Inflammatory macrophage treated with lipopolysaccharide for 4 hours (primary cell): Measurements from ENCODE around the gene DDX21.
"Not testable (repeated sequence)": the region's sequence is repeated elsewhere in the genome, so short reads cannot be mapped to it uniquely, and the experiment has no call there.

Source experiments
- DNase-seq: peaks from one replicate; pipeline ENCODE4 v3.0.0-alpha.2; 2020

DDX21 gene

DNA sequence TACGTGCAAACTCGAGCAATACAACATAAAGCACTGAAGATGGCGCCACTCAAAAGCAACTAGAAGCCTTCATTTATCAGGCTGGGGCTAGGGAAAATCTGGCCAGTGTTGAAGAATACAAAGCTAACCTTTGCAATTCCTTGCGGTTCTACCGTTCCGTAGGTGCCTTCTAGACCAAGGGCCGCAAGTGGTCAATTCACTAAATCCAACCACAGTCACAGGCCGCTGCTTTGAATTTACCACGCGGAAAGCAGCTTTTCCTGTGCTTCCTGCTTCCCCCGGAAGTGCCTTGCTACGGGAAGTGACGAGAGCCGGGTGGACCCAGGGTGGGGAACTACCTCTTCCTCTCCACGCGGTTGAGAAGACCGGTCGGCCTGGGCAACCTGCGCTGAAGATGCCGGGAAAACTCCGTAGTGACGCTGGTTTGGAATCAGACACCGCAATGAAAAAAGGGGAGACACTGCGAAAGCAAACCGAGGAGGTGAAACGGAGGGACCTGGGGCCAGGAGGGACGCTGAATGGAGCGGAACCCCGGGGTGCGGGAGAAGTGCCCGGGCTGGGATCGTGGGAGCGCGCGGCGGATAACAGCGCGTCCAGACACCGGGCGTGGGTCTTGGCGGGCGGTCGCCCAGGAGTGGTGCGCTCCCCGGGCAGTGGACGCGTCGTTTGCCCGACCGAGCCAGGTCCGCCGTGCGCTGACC lies at the start of gene DDX21:
Gene DDX21, plus strand, starts transcription at position 339 of the 701 bp plus-strand sequence. Its CDS starts 56 bp downstream, at position 395.
- DNase-seq = peak; percentile 93

- DNase-seq = no peak
Measured at GRCh38 chr10:68924593-68924992, 31.4 kb upstream of the DDX21 start.

DNA sequence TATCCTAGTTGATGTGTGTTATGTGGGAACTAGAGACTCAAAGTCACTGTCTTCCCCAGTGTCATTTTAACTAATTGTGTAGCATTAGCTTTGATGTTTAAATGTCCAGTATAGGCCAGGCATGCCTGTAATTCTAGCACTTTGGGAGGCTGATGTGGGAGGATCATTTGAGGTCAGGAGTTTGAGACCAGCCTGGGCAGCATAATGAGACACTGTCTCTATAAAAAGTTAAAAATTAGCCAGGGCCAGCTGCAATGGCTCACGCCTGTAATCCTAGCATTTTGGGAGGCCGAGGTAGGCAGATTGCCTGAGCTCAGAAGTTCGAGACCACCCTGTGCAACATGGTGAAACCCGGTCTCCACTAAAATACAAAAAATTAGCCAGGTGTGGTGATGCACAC lies 30.5 kb upstream of the DDX21 start:
- DNase-seq = no peak

DNA sequence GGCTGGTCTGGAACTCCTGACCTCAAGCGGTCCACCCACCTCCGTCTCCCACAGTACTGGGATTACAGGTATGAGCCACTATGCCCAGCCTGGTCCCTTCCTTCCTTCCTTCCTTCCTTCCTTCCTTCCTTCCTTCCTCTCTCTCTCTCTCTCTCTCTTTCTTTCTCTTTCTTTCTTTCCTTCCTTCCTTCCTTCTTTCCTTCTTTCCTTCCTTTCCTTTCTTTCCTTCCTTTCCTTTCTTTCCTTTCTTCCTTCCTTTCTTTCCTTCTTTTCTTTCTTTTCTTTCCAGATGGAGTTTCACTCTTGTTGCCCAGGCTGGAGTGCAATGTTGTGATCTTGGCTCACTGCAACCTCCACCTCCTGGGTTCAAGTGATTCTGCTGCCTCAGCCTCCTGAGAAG lies 26.8 kb upstream of the DDX21 start:
- DNase-seq = not testable (repeated sequence)

DNA sequence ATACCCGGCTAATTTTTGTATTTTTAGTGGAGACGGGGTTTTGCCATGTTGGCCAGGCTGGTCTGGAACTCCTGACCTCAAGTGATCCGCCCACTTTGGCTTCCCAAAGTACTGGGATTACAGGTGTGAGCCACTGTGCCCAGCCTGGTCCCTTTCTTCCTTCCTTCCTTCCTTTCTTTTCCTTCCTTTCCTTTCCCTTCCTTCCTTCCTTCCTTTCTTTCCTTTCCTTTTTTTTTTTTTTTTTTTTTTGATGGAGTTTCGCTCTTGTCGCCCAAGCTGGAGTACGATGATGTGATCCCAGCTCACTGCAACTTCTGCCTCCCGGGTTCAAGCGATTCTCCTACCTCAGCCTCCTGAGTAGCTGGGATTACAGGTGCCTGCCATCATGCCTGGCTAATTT lies 26.1 kb upstream of the DDX21 start:
- DNase-seq = not testable (repeated sequence)

GRCh38 chr10:68932860-68933259 lies 23.1 kb upstream of the DDX21 start:
- DNase-seq = not testable (repeated sequence)

GRCh38 chr10:68934994-68935393 lies 21.0 kb upstream of the DDX21 start:
- DNase-seq = no peak

- DNase-seq = no peak
Measured at GRCh38 chr10:68938117-68938516, 17.9 kb upstream of the DDX21 start.

GRCh38 chr10:68938884-68939283 lies 17.1 kb upstream of the DDX21 start:
- no peak for DNase-seq

DNA sequence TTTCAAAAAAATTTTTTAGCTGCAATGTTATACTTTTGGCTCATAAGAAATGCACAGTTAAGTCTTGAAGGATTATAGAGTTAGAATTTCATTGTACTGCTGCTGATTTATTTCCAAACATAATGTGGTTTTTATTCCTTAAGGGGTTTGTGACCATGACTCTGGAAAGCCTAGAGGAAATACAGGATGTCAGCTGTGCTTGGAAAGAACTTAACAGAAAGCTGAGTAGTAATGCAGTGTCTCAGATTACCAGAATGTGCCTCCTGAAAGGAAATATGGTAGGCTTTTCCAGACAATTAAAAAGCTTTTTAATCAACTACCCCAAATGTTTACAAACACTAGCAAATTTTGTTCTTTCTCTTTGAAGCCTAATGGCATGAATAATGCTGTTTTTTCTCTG lies 15.1 kb upstream of the DDX21 start:
- not testable (repeated sequence) for DNase-seq

GRCh38 chr10:68950598-68950997 lies 5.4 kb upstream of the DDX21 start:
- no peak for DNase-seq

DNA sequence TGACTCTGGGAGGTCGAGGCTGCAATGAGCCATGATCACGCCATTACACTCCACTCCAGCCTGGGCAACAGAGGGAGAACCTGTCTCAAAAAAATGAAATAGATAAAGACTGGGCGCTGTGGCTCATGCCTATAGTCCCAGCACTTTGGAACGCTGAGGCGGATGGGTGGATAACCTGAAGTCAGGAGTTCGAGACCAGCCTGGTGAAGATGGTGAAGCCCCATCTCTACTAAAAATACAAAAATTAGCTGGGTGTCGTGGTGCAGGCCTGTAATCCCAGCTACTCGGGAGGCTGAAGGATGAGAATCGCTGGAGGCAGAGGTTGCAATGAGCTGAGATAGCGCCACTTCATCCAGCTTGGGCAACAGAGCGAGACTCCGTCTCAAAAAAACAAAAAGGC lies 1.1 kb upstream of the DDX21 start:
- DNase-seq = no peak

DNA sequence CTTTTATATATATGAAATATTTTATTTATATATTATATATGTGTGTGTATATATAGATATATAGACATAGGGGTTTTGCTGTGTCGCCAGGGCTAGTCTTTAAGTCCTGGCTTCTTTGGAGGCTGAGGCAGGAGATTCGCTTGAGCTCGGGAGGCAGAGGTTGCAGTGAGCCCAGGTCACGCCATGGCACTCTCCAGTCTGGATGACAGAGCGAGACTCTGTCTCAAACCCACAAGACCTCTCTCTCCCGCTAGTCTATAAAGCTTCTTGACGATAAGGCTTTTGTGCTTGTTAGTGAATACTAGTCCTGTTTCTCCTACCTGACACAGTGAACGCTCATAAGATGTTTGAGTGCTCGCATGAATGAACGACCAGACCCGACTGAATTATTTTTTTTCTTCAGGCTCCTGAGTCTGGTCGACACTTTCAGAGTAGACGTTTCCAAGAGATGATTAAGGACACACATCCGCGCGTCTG lies 577 bp upstream of the DDX21 start:
- DNase-seq = no peak

- DNase-seq = no peak
Measured at GRCh38 chr10:68957284-68957615, 1.3 kb downstream of the DDX21 start.

DNA sequence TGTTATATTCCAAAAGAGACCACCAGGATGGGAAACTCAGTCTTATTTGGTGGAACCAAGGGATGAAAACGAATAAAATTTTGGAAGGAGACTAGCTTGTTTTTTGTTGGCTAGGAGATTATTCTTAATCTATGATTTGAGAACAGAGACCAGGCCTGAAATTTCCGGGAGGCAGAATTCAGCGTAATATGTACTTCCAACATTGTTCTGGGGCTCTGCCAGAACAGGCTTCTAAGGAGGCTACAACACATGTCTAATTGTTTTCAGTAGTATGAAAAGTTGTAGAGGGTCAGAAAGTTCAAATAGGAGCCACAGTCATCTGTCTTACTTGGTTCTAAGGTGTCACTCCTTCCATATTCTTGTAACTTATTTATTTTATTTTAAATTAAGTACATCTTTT lies 1.7 kb downstream of the DDX21 start:
- no peak for DNase-seq

DNA sequence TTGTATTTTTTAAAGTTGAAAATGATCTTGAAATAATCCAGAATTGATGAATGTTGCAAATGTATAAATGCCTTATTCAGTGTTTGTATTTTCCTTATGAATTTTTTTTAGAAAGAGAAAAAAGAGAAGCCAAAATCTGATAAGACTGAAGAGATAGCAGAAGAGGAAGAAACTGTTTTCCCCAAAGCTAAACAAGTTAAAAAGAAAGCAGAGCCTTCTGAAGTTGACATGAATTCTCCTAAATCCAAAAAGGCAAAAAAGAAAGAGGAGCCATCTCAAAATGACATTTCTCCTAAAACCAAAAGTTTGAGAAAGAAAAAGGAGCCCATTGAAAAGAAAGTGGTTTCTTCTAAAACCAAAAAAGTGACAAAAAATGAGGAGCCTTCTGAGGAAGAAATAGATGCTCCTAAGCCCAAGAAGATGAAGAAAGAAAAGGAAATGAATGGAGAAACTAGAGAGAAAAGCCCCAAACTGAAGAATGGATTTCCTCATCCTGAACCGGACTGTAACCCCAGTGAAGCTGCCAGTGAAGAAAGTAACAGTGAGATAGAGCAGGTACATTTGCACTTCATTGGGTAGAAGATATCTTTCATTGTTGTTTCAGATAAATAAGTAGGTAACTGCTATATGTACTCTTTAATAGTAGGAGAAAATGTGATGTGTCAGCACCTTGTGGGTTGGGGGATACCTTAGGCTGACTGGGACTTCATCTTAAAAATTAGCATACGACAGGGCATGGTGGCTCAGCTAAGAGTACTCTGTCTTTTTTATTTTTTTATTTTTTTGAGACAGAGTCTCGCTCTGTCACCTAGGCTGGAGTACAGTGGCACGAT lies 3.9 kb downstream of the DDX21 start:
- peak; percentile 5 for DNase-seq

GRCh38 chr10:68963151-68963550 lies 7.2 kb downstream of the DDX21 start:
- DNase-seq = no peak

- no peak for DNase-seq
Measured at GRCh38 chr10:68973975-68974374, 18.0 kb downstream of the DDX21 start.

DNA sequence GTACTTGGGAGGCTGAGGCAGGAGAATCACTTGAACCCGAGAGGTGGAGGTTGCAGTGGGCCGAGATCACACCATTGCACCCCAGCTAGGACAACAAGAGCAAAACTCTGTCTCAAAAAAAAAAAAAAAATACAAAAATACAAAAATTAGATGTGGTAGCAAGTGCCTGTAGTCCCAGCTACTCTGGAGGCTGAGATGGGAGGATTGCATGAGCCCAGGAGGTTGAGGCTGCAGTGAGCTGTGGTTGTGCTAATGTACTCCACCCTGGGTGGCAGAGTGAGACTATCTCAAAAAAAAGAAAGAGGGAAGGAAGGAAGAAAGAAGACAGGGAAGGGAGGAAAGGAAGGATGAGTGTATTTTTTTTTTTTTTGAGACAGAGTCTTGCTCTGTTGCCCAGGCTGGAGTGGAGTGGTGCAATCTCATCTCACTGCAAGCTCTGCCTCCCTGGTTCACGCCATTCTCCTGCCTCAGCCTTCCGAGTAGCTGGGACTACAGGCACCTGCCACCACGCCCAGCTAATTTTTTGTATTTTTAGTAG lies 20.0 kb downstream of the DDX21 start:
- DNase-seq = not testable (repeated sequence)

GRCh38 chr10:68979738-68980137 lies 23.8 kb downstream of the DDX21 start:
- DNase-seq = not testable (repeated sequence)

GRCh38 chr10:68981074-68981473 lies 25.1 kb downstream of the DDX21 start:
- DNase-seq = peak; percentile 10

DNA sequence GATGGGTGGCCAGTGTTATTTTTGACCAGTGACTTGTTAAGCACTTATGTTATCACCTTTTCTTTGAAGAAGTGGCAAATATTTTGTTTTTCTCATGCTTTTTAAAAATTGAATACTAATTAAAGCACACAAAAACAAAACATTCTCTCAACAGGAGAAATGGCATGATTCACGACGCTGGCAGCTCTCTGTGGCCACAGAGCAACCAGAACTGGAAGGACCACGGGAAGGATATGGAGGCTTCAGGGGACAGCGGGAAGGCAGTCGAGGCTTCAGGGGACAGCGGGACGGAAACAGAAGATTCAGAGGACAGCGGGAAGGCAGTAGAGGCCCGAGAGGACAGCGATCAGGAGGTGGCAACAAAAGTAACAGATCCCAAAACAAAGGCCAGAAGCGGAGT lies 26.4 kb downstream of the DDX21 start:
- no peak for DNase-seq

GRCh38 chr10:68987611-68988010 lies 31.6 kb downstream of the DDX21 start:
- no peak for DNase-seq
